GM18868 (cell line): ENCODE data around the gene LACTB.

Experiments
- ATAC-seq: cut with Tn5 transposase; IDR thresholded peaks from one replicate; pipeline ENCODE4 v1.9.1; 2021; ENCODE audit warnings: mild to moderate bottlenecking, moderate library complexity; ENCODE audit not compliant: unreplicated experiment

The LACTB gene

GRCh38 chr15:63166219-63166618 lies 44.6 kb downstream of the LACTB start:
- no peak for ATAC-seq

- ATAC-seq: no peak
These were observed 48.1 kb downstream of the LACTB start for GRCh38 chr15:63169788-63170187.

- no peak for ATAC-seq
These were observed 50.7 kb downstream of the LACTB start for GRCh38 chr15:63172376-63172775.

GRCh38 chr15:63172851-63173451 lies 51.3 kb downstream of the LACTB start:
- no peak for ATAC-seq

DNA sequence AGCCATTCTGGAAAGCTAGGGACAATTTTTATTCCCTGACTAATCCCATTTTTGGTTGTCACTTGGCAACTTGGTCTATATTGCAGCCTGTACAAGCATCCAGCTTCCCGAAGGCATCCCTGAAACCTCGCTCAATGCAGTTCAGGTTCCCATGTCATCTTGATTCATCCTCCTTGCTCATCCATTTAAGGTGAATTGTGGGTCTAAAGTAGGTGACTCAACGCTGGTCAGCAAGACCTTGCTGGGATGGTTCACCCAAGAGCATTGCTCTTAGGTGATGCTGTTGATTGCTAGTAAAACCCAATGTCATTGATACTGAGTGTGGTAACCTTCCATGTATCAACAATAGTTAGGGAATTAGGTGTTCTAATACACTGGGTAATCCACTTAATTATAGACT lies 54.6 kb downstream of the LACTB start:
- ATAC-seq: no peak

GRCh38 chr15:63178034-63178433 lies 56.4 kb downstream of the LACTB start:
- ATAC-seq: no peak

- no peak for ATAC-seq
These were observed 59.1 kb downstream of the LACTB start for GRCh38 chr15:63180746-63181145.

DNA sequence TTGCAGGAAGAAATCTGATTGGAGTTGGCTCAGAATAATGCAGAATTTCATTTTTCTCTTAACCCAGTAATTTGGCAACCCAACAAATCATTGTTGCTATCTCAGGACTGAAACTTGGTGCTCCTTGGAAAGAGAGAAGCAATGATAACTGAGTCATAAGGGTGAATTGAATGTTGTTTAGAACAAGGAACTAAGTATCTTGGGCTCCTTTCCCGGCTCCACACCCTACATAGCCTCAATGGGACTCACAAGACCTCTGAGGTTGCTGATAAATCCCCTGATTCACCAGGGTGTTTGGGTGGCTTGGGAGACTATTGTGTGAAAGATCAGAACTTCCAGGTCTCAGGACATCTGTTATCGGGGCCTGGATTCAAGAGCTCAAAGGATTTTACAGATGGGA lies 60.0 kb downstream of the LACTB start:
- no peak for ATAC-seq

DNA sequence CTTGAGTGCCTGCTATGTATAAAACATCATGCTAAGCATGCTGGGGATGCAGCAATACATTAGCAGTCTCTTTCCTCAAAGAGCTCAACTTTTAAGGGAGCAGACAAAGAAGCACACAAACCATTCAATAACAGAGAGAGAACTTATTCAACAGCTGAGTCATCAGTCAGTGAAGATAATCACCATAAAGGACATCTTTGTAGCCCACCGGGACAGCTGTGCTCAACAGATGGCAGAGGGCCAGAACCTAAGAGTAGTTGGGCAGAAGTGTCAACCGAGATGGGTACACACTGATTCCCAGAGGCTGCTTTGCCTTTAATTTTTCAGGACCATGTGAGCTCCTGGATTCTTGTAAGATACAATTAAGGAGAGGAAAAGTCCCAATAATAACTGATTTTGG lies 63.5 kb downstream of the LACTB start:
- ATAC-seq: no peak

- ATAC-seq: no peak
These were observed 64.4 kb downstream of the LACTB start for GRCh38 chr15:63186065-63186464.

DNA sequence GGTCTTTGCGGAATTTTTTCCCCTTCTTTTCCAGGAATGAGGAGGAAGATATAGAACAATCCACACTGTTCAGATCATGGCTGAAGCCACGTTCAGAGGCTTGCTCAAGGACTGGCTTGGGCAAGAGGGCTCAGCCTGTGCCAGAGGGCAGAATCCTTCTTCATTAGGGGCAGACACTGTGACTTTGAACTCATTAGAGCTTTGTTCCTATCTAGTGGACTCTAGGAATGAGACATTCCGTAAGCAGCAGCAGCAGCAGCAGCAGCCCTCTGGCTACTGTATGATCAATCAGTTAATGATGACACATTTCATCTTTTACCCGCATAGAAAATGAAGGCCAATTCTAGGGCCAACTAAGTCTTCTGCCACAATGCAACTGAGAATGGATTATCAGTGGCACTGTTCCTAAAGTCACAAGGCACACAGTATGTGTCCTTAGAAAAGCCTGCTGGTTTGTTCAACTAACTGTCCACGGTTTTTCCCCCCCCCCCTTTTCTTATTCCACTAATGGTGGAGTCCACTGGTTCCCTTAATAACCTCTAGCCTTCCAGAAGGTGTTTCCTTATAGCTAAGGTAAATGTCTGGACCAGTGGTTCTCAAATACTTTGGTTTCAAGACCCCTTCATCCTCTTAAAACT lies 66.0 kb downstream of the LACTB start:
- no peak for ATAC-seq

GRCh38 chr15:63188247-63188925 lies 66.7 kb downstream of the LACTB start:
- ATAC-seq: no peak

GRCh38 chr15:63188926-63189871 lies 67.5 kb downstream of the LACTB start, which contains the start of gene RAB8B:
Gene RAB8B (plus strand): TSS chr15:63189606. CDS start chr15:63189625, 19 bp downstream.
- peak; percentile 74 for ATAC-seq

DNA sequence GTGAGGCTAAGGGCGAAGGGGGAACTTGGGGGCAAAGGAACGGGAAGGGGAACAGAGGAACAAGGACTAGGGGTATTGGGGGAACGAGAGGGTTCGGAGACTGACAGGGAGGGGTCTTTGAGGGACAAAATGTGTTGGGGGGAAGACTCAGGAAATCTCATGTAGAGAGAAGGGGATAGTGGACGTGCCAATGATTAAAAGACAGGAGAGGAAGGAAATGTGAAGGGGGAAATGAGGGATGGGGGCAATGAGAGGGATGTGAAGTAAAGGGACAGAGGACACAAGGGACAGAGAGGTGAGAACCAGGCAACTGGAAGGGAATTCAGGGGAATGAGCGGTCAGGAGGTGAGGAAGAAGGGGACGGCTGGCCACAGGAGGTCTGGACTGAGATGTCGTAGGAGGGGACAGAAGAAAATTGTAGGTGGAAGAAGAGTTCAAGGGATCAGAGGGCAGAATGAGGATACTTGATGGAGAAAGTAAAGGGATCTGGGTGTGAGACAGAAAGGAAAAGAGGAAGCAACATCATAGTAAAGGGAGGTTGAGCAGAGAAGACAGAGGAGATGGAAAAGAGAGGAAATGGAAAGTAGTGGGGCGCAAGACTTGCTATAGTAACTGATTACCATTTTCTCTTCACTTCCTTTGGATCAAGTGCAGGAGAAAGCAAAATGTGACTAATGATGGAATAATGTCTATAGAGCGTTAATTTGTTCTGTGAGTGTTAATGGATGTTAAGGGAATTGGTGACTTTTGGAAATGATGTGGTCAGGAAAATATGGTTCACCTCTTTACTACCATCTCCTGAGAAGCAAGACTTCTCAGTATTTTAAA lies 68.5 kb downstream of the LACTB start:
- ATAC-seq: no peak

- ATAC-seq: no peak
These were observed 69.3 kb downstream of the LACTB start for GRCh38 chr15:63190769-63191649.
